ENCODE data around the gene SMAD6. TPM values are rescaled to one million over a fixed set of nuclear protein-coding genes. Genes with fewer than 3 reads are reported as not detected.

Gene SMAD6
- total RNA-seq, 1 donor from 2014 or later: 16.2 TPM

DNA sequence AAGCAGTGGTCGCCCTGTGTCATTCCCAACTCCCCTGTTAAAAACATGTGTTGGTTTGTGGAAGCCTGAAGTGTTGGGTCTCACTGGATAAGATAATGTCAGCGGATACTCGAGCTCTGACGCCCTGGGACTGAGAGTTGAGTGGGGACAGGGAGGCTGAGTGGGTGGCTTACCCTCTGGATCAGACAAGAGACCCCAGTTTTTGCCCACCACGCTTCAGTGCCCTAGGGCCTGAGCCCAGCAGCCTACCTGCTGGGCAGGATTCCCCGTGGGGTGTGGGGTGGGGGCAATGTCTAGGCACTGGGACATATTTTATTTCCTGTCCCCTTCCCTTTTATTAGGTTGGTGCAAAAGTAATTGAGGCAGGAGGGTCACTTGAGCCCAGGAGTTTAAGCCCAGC lies 75.0 kb downstream of the SMAD6 start:
- DNase-seq: no peak

DNA sequence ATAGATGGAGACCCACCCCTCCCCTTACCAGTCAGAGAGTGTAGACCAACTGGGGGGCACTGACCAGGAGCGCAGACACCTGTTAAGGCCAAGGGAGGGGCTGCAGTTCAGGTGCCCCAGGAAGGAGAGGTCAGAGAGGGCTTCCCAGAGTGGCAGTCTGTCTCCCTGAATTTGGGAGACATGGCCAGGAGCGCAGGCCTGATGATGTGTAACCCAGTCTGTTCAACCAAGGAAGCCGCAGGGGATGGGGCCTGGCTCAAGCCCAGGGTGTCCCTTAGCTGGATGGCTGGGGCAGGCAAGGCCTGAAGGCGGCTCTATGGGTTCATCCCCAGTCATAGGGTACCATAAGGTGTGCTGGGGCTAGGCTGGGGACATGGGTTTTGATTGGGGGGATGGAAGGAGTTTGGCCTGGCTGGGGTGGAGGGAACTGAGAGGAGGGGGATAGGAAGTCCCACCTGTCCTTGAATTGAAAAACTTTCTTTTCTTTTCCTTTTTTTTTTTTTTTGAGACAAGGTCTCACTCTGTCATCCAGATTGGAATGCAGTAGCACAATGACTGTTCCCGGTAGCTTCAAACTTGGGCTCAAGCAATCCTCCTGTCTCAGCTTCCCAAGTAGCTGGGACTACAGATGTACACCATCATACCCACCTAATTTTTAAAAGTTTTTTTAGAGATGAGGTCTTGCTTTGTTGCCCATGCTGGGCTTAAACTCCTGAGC lies 75.7 kb downstream of the SMAD6 start:
- no peak for DNase-seq

DNA sequence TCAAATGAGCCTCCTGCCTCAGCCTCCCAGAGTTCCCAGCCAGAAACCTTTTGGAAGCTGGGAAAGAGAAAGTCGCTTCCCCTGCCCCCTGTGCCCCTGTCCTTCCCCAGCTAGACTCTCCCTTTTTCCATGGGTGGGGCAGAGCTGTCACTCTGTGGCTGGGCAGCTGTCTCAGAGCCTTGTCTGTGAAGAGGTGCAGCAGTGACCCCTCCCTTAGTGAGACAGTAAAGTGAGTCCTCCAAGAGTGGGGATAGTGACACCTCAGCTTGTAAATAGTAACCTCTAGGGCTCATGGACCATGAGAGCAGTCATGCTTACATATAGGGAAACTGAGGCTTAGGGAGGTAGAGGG lies 76.3 kb downstream of the SMAD6 start:
- DNase-seq: no peak

GRCh38 chr15:66778716-66779115 lies 76.7 kb downstream of the SMAD6 start:
- no peak for DNase-seq

DNA sequence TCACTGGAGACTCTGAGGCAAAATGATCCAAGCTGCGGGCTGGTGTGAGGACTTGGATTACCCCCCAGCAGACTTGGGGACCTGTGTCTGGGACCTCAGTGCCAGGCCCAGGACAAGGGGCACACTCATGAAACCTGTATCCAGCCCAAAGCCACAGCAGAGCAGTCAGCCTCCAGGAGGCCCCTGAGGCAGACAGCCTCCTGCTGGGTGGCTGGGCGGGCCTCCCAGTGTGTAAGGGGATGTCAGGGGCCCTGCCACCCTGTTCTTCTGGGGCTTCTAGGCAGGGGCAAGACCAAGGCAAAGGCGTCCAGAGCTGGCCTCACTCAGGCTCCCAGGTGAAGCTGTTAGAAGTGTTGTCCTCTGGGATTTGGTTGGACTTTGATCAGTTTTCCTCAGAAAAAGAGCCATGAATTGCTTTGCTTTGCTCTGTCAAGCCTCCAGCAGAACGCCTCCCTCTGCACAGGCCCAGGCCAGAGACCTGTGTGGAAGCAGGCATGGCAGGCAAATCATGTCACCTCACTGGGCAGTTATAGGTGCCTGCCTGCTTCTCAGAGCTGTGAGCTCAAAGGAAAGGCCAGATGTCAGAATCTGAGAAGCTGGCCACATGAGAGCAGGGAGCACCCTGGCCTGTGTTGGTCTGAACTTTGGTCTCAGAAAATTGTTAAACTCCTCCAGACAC lies 77.4 kb downstream of the SMAD6 start:
- DNase-seq: no peak

DNA sequence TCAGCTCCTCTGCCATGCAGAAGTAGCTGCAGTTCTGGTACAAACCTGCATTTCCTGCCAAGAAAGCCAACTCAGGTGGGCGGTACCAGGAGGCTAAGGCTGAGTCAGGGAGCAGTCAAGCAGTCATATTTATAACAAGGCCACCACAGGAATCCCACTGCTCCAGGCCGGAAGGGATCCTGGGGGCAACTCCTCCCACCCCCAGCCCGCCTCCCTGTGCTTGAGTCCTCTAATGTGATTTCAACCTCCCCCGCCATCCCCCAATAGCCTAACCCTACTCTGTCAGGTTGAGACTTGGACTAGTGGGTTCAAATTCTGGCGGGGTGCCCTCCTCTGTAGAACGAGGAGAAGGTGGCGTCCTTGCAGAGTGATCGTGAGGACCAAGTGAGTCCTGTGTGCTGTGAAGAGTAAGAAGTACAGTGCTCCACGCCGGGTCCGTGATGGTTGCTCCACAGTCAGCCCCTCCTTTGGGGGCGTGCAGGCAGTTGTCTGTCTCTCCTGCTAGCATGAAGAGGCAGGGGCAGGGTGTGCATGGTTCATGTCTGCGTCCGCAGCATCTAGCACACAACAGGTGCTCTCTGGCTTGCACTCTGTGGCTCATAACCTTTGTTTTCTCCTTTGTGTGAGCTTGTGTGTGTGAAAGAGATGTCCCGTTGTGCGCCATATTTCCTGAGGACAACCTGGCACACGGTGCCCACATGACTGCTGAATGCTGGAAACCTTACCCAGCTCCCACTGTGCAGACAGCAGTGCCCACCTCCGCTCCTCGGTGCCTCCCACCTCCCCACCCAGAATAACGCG lies 78.3 kb downstream of the SMAD6 start:
- no peak for DNase-seq

DNA sequence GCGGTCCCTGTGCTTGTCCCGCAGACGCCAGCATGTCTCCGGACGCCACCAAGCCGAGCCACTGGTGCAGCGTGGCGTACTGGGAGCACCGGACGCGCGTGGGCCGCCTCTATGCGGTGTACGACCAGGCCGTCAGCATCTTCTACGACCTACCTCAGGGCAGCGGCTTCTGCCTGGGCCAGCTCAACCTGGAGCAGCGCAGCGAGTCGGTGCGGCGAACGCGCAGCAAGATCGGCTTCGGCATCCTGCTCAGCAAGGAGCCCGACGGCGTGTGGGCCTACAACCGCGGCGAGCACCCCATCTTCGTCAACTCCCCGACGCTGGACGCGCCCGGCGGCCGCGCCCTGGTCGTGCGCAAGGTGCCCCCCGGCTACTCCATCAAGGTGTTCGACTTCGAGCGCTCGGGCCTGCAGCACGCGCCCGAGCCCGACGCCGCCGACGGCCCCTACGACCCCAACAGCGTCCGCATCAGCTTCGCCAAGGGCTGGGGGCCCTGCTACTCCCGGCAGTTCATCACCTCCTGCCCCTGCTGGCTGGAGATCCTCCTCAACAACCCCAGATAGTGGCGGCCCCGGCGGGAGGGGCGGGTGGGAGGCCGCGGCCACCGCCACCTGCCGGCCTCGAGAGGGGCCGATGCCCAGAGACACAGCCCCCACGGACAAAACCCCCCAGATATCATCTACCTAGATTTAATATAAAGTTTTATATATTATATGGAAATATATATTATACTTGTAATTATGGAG lies 79.1 kb downstream of the SMAD6 start:
- DNase-seq: no peak

DNA sequence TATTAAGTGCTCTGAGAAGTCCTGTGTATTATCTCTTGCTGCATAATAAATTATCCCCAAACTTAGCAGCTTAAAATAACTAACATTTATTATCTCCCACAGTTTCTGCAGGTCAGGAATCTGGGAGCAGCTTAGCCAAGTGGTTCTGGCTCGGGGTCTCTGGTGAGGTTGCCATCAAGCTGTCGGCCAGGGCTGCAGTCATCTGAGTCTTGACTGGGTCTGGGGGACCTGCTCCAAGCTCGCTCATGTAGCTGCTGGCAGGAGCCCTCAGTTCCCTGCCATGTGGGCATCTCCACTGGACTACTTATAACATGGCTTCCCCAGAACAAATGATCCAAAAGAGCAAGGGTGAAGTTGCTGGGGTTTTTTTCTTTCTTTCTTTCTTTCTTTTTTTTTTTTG lies 80.7 kb downstream of the SMAD6 start:
- DNase-seq: no peak

DNA sequence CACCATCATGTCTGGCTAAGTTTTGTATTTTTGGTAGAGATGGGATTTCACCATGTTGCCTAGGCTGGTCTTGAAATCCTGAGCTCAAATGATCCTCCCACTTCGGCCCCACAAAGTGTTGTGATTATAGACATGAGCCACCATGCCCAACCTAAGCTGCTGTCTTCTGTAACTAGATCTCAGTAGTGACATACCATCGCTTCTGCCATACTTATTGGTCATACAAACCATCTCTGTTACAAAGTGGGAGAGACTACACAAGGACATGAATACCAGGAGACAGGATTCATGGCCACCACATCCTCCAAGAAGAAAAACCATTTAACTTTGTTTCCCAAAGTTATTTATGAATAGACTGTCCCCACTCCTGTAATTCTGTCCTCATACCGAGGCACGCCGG lies 81.3 kb downstream of the SMAD6 start:
- no peak for DNase-seq

GRCh38 chr15:66783725-66784124 lies 81.7 kb downstream of the SMAD6 start:
- DNase-seq: no peak

DNA sequence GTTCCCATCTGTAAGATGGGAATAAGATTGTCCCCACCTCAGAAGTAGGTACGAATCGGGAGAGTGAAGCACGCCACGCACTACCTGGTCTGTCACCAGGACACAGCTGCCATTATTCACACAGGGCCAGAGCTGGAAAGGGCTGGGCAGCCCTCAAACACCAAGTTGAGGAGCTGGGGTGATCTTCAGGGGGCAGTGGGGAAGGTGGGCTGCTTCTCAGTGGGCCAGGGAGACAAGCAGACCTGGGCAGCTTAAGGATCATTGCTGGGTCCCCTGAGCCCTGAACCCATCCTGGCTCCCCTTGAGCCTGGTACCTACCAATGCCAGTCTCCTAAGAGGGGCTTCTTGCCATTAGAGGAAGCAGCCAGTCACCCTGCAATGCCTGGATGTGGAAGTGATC lies 82.1 kb downstream of the SMAD6 start:
- no peak for DNase-seq

DNA sequence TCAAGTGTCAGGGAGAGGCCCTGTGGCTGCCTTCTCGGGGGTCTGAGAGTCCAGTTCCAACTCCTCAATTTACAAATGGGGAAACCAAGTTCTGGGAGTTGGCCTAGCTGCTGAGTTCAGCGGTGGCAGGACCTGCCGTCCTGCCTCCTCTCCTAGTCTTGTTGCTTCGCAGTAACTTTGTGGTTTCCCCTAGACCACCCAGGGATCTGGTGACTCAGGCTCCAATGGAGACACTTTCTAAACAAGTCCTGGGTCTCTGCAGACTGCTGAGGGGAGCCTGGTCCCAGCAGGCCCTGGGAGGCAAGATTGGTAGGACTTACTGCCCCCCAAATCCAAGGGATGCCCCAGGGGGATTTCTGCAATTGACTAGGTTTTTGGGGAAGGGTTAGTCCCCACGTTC lies 83.6 kb downstream of the SMAD6 start:
- no peak for DNase-seq

DNA sequence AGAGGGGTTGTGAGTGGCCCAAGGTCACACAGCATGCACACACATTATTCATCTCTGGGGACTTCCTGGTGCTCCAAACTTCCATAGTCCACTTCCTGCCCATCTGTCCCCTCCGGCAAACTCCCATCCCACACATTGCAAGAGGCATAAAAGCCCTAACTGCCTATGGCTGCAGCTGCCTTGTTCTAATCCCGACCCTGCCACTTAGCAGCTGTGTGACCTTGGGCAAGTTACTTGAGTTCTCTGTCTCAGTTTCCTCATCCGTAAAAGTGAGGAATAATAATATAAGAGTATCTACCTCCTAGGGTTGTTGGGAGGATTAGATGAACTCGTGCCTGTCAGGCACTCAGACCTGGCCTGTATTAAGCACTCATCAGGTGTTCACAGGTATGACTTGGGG lies 84.2 kb downstream of the SMAD6 start:
- no peak for DNase-seq

- no peak for DNase-seq
Measured at GRCh38 chr15:66786708-66787488, 84.9 kb downstream of the SMAD6 start.

- DNase-seq: no peak
Measured at GRCh38 chr15:66787489-66787871, 85.4 kb downstream of the SMAD6 start.

- DNase-seq: no peak
Measured at GRCh38 chr15:66788024-66788423, 86.0 kb downstream of the SMAD6 start.

DNA sequence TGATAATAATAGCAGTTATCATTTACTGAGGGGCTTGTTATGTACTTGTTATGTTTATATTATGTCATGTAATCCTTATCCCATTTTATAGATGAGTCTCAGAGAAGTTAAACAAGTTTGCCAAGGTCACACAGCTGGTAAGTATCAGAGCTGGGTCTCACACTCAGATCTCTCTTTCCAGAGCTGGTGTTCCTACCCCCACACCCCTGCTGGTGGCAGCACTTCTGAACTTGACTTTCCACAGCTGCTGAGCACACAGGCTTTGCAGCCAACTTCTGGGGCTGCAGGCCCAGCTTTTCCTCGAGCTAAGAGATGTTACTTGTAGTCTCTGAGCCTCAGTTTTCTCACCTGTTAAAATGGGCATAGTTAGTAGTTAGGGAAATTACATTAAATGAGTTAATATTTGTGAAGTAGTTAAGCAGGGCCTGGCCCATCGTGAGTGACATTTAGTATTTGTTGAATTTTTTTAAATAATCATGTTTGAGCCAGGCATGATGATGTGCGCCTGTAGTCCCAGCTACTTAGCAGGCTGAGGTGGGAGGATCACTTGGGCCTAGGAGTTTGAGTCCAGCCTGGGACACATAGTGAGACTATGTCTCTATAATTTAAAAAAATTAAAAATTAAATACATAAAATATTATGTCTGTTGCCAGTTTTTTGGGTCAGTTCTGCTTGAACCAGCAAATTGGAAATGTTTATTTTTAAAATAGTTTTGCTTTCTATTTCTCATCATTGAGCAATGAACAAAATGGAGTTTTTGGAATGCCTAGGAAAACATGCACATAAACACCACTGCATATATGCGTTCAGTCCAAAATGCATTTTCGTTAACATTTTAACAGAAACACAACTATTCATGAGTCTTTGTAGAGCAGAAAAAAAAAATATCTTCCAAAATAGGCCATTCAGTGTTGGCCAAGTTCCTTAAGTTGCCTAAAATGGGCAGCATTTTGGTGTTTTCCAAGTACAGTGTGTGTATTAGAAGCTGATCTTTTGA lies 87.3 kb downstream of the SMAD6 start:
- peak; percentile 66 for DNase-seq

- no peak for DNase-seq
Measured at GRCh38 chr15:66795851-66796250, 93.8 kb downstream of the SMAD6 start.

DNA sequence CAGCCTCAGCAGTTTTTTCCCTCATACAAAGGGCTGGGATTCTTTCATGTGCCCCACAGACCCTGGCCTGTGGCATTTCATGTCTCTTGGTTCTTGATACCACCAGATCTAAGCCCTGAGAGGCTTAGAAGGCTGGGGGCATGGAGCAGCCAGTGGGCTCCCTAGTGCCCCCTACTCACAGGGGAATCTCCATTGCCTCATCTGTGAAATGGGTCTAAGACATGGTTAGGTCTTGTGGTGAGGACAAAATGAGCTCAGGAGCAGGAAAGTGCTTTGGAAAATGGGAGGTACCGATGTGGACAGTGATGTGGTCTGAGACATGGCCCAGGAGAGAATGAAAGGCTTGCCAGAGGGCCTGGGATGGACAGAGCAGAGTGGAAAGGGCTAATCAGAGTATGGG lies 94.3 kb downstream of the SMAD6 start:
- DNase-seq: no peak

GRCh38 chr15:66797921-66798320 lies 95.9 kb downstream of the SMAD6 start:
- DNase-seq: no peak

All from skin of body (tissue), 2 donors.